HG03039 (cell line): ENCODE results near the gene MBNL3.

Experiments
- ATAC-seq: cut with Tn5 transposase; IDR thresholded peaks from one replicate; pipeline ENCODE4 v1.9.1; 2021; ENCODE audit warnings: mild to moderate bottlenecking, moderate library complexity; ENCODE audit not compliant: unreplicated experiment

The MBNL3 gene, protein sequence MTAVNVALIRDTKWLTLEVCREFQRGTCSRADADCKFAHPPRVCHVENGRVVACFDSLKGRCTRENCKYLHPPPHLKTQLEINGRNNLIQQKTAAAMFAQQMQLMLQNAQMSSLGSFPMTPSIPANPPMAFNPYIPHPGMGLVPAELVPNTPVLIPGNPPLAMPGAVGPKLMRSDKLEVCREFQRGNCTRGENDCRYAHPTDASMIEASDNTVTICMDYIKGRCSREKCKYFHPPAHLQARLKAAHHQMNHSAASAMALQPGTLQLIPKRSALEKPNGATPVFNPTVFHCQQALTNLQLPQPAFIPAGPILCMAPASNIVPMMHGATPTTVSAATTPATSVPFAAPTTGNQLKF

DNA sequence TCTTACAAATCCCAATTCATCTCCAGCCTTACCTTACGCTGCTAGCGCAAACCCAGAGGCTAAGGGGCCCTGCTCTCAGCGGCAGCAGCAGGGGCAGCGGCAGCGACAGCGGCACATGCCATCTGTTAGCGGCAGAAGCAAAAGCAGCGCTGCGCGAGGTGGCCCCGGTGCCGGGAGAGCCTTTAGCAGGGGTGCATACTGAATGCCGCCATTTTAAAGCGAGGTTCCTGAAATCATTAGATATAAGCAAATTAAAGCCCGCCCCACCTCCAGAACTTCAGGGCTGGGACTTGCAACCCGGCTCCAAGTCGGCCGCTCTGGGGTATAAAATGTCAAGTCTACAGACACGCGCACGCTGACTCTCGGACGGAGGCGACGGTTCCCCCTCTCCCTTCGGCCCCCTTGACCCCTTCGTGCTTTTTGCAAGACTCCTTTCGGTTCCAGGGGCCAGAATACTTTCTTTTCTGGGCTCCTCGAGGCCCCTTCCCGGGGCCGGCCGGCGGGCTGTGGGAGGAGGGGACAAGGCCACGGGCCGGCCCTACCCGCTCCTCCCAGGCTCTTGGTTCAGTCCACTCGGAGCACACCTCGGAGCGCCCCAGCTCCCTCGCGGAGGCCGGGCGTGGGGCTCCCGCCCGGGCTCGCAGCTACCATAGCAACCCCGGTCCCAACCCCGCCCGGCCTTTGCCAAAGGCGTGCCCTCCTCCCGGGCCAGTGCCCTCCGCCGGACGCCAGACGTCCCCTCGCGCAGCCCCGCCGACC lies at the start of gene MBNL3:
MBNL3 (minus strand) TSS at position 220 of the 759 bp plus-strand sequence. CDS start 49,427 bp downstream, outside the sequence.
- ATAC-seq, result peak; percentile 52

DNA sequence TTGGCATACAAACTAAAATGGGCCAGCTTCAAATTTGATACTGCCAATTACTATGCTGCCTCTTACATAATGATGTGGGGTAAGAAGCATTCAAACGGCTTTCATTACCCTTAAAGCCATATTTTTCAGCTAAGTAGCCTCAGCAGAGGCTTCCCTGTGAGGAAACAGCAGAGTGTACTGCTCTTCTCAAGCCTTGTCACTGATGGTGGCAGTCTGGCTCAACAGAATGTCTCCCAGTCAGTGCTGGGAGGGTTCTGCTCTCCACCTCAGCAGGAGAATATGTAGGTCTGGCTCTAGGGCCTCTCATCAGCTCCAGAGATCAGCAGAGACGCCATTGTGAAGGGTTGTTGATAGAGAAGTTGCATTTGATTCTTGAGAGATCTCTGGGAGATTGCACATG lies 44.6 kb upstream of the MBNL3 start:
- no peak for ATAC-seq

DNA sequence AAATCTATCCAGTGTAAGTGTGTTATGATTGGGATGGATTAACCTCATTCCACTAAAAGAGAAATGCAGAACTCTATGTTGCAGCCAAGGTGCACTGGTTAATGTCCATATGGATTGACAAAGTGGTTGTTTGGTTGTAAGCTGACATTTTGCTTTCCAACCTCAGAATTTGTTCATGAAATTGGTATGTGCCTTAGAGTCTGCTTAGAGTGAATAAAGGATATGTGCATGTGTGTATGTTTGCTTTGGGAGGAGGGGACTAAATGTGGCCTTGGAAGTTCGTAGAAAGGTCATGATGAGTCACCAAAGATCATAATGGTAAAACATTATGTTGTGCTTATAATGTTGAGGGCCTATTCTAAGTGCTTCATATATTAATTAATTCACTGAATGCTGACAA lies 44.1 kb upstream of the MBNL3 start:
- no peak for ATAC-seq

DNA sequence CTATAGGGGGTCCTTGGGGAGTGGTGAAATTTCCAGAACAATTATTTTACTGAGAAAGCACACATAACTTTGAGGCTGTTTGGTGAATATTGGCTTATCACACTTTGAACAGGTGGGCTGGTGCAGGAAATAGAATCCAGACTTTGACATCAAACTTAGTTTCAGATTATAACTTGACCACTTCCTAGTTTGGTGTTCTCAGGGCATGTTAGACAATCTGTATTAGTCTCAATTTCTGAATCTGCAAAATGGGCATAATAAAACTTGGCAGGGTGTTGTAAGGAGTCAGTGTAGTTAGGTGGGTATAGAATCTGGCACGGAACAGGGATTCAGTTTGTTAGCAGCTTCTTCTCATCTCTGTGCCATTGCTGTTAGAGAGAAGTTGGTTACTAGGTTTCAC lies 43.3 kb upstream of the MBNL3 start:
- ATAC-seq, result no peak

DNA sequence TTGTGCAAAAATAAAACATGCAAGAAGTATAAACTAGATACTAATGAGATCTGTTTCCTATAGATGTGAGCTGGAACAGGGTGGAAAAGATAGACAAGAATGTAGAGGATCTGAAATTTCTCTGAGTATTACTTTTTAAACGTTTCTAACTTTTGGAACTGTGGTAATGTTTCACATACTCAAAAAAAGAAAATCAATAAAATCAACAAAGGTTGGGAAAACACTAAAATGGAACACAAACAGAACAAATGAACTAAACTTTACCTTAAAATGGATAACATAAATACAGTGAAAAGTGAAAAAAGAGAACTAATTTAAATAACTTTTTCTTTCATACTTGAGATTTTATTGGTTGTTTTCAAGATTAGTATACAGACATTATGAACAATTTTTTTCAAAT lies 32.0 kb upstream of the MBNL3 start:
- ATAC-seq, result no peak

DNA sequence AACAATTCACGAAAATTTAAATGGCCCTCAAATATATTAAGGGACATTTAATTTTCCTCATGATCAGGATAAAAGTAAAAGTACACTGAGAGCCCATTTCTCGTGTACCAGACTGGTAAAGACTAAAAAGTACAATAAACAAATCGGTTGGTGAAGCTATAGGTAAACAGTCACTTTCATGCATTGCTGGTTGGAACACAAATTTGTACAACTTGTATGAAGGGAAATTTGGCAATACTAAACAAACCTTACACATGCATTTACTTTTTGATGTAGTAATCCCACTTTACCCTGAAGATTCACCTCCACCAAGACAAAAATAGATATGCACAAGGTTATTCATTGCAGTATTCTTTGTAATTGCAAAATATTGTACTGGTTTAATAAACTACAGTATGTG lies 31.4 kb upstream of the MBNL3 start:
- ATAC-seq, result no peak

DNA sequence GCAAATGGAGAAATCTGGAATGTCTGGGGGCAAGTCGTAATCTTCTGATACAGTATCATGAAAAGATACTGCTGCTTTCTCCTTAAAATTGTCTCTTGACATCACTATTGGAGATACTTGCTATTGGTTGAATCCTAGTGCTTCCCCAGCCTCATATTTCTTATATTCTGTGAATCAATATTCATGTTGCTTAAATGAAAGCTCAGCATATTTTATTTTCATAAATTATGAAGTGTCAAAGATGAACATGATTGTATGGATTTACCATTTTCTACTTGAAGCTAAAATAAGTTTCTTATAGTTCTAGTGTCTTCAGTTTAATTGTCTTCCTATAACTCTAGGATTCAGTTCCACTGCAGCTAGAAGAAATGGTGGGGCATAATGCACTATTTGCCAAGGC lies 29.6 kb upstream of the MBNL3 start:
- ATAC-seq, result no peak

DNA sequence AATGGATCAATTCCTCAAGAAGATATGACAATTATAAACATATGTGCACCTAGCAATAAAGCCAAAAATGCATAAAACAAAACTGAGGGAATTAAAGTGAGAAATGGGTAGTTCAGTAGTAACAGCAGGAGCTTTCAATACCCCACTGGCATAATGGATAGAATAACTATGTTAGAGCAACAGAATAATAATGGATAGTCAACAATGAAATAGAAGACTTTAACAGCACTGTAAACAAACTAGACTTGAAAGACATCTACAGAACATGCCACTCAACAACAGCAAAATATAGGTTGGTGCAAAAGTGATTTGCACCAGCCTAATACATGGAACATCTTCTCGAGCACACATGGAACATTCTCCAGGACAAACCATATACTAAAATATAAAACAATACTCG lies 20.0 kb upstream of the MBNL3 start:
- no peak for ATAC-seq

DNA sequence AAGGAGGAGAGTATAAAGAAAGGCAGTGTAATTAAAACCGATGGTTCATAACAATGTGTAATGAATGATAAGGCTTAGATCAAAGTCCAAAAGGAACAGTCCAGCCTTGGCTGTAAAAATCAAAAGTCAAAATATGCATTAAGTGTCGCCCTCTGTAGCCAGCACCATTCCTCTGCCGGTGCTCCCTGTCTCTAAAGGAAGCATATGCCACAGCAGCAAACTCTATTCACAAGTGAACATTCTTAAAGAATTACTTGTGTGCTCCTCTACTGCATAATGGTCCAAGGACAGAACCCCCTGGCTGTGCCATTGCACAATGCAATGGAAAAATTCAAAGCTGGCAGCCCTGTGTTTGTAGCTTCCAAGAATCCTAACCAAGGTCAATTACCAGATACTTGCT lies 16.3 kb upstream of the MBNL3 start:
- no peak for ATAC-seq

DNA sequence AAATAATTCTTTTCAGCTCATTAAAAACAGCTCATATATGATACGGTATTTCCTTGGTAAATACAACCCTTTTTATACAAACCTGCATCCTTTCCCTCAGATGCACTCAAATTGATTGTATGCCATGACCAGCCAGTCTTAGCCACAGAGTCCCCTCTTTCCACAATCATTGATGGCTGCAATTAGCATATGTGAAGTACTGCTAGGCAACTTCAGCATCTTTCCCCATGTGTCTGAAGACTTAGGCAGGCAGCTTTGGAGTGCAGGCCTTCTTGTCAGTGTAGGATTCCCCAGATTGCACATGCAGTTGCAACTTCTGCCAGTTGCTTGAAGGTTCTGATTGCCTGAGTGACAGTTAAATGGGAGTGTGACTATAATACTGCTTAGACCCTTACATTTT lies 15.6 kb upstream of the MBNL3 start:
- ATAC-seq, result no peak

DNA sequence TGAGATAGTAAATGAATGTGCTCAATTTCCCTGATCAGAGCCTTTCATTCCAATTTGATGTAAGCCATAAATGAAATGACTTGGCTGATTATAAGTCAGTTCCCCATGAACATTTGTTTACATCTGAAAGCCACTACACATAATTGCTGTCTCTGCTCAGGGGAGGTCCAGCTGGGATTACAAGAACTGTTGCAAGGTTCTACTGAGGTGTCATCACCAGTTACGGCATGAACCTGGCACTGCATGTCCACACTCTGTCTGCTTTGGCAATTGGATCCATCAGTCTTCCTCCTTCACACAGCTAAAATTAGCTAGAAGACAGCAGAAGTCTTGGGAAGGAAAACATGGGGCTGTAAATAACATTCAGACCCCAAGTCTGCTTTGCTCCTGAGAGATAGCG lies 12.8 kb upstream of the MBNL3 start:
- no peak for ATAC-seq

DNA sequence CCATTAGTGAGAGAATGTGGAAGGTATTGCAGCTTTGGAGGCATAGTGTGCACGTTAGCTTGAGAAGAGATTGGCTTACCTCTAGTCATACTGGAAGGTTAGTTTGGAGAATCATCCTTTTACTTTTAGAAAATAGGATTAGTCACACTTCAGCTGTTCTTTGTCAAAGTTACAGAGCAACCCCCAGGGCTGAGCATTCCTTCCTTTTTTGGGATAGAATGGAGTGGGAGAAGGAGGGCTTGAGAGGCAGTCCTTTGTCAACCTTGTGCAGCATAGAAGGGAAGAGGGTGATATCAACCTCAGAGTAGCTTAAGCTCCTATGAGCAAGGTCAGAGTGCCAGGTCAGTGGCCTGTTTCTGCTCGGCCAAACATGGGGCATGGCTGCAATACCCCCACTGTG lies 8.6 kb upstream of the MBNL3 start:
- no peak for ATAC-seq

DNA sequence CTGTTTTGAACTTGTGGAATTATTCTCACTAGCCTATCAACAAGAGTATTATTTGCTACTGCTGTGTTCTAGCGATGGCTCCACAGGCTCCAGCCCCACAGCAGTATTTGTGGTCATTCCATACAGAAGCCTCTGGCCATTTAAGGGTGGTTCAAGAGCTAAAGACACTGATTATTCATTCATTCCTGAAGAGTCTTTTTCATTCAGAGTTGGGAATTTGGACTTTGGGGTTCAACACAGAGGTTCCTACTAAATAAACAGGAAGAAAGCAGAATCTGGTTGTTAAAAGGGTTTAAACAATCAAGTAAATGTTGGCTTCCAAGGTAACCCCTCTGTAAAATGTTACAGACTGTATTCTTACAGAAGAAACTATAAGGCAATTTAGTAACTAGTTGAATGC lies 4.3 kb upstream of the MBNL3 start:
- no peak for ATAC-seq

DNA sequence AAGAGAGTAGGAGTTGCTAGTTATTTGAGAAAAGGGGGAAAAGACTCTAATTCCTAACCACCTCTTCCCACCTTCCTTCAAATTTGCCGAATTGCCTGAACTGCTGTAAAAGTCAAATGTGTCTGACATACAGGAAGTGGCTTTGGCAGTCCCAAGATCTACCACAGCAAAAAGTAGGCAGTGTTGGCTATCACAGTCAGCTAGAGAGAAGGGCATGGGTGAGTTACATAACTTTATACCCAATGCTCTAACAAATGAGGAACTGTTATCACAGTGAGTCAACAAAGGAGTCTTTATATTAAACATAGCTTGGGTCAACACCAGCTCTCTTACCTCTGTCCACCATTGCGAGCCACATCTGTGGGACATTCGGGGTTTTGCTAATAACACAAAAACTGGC lies 2.4 kb upstream of the MBNL3 start:
- no peak for ATAC-seq

DNA sequence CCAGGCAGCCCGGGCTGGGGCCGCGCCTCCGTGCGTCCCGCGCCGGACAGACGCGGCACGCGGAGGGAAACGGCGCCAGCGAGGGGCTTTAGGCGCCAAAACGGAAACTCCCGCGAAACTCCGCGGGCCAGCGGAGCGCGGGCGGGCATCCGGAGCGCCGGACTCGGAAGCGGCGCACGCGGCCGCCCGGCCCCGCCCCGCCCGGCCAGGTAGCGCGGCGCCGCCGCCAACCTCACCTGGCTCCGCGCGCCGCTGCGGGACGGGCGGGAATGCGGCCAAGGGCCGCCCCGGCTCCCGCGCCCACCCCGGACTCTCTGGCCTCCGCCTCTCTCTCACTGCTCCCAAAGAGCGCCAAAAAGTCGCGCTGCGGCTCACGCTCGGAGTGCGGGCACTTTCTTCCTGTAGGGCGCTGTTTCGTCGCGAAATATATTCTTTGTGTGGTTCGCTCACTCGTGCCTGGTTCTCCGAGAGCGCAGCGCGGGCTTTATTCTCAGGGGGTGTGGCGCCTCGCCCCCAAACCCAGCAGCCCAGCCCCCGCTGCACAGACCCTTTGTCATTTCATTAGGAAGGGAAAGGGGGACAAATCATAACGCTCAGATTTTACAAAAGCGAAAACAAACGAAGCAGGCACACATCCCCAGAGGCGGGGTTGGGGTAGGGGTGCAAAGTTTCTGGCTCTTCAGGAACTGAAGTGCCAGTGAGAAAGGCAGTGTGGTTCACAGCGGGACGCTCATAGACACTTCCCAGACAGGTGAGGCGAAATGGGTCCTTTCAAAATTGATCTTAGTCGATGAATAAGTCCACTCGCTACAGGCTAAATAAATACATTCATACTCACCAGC lies 961 bp upstream of the MBNL3 start:
- ATAC-seq, result peak; percentile 30

DNA sequence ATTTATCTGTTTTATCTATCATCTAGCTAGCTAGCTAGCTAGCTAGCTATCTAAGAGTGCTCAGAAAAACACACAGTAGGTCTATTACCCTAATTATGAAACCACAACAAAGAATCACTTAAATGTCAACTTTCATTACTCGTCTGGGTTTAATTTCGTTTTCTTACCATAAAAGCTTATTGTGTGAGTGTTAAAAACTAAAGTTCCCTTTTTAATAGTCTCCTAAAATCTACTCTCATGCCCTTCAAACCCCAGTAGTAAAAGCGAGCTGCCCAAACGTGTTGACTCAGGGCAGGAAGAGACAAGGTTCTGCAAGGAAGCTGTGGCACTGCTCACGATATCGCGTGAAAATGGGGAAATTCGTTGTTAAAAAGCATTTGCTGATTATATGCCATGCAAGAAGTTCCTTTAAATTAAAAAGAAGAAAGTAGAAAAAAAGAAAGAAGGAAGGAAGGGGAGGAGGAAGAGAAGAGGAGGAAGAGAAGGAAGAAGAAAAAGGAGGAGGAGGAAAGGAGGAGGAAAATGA lies 595 bp downstream of the MBNL3 start:
- no peak for ATAC-seq

DNA sequence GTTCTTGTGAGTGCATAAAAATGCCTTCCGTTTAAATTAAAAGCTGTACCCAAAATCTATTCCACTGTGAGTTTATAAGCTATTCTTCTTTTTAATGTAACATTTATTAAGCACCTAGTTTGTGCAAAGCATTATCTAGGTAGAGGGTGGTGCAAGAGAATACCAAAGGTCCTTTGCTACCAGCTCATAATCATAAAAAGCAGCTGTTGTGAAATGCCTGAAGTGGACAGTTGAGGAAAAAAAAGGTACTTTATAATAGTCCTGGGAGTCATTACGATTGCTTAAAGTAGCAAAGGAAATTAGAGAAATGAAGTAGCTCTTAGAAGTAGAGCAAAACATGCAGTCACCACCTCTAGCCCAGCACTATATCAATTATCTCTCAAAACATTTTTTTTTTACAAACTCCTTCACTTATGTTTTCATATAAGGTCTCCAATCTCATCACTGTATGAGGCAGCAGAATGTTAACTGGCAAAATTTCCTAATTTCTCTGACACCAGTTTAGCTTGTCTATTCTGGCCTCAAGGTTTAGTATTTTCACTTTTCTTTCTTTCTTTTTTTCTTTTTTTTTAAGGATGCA lies 2.1 kb downstream of the MBNL3 start:
- ATAC-seq, result no peak

DNA sequence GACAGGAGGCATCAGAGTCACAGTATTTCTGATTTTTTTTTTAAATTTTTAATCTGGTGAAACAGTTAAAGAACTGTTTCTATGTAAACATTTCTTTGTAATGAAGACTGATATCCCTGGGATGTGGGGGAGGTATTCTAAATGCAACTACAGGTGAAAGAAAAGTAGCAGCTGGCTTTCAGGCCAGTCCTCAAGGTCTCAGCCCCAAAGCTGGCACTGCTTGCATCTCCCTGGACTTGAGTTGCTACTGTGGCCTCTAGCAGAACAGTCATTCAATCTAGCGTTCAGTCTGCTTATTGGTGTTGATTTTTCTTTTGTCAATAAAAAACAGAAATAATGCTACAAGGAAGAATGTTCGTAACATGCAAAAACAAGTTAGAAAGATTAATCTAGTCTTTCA lies 4.9 kb downstream of the MBNL3 start:
- no peak for ATAC-seq

DNA sequence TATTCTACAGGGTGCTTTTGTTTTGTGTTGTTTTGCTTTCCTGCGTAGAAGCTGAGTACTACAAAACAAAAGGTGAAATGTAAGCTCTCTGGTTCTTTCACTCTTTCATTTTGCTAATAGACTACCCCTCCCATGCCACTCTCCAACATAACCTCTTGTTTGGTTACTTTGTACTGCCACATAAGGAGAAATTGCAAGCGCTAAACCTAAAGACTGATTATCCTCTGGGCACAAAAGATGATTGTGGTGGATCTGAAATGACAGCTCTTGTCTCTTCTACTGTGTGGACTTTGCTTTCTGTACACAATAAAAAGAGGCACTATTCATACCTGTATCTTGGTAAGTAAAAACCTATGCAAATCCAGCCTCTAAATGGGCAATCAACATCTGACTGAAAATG lies 5.3 kb downstream of the MBNL3 start:
- ATAC-seq, result no peak

DNA sequence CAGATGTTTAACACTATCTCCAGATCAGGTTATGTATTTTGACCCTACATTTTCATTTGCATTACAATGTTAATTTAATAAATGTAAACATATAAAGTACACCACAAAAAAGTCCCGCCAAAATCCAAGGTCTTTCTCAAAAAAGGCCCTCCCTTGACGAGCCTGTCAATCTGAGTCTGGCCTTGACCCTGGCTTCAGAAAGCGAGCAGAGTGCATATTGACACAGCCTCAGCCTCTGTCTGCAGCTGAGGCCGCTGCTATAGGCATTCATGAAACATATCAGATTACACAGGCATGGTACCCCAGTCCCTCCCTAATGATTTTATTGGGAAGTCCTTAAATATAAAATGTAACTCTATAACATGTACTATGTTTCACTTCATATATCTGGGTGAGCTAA lies 6.2 kb downstream of the MBNL3 start:
- ATAC-seq, result no peak

DNA sequence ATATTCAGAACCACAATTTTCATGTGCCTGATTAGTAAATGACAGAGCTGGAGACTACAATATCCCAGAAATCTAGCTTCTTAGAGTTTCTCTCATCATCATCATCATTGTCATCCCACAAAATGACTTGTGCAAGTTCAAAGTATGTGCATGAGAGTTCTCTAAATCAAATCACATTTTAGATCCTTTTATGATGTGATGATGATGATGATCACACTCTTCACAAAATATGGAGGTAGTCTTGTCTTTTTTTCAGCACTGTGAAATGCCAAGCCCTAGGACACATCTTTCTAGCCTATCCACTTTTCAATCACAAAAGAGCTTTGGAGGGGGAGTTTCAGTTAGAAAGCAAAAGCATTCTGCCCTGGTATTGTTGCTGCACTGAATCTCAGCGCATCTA lies 7.4 kb downstream of the MBNL3 start:
- no peak for ATAC-seq
